ENCODE data around the gene NFATC1.

NFATC1 gene

DNA sequence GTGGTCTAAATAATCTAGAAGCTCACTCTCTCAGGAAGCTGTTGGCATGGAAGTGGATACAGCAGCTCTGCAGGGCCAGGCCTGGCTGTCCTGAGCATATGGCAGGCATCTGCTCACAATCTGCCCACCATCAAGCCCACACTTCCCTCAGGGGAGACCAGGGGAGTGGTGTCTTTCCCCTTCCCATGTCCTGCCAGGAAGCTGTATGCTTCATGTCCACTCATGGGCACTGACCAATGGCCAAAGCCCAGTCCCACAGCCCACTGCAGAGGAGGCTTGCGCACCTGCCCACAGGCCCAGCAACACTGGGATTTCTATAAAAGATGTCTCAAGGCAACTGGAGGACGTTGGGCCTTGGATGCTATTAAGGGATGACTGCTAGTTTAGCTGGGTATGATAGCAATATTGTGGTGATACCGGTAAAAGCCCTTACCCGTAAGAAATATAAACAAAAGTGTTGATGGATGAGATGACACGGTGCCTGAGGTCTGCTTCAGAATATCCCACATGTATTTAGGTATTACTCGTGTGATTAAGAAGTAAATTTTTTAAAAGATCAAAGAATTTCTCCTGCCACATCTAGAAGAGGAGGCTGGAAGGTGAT is 177.2 kb downstream of the NFATC1 start:
- no peak for DNase-seq (ENCODE audit: low spot score)

DNA sequence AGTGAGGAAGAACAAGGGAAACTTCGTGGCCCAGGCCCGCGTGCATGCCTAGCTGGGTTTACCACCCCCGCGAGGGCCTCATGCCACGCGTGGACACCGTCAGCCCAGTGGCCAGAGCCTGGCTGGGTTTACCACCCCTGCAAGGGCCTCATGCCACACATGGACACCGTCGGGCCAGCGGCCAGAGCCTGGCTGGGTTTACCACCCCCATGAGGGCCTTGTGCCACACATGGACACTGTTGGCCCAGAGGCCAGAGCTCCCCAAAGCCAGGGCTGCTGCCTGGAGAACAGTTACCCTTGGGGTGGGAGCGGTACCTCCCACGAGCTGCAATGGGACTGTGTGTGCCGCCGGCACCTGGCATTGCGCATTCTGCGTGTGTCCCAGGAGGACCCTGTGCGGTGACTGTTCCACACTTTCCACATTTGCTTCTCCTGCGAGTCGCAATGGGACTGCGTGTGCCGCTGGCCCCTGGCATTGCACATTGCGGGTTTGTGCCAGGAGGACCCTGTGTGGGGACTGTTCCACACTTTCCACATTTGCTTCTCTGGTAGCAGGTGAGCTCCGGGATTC is 178.3 kb downstream of the NFATC1 start:
- DNase-seq (ENCODE audit: low spot score): no peak

DNA sequence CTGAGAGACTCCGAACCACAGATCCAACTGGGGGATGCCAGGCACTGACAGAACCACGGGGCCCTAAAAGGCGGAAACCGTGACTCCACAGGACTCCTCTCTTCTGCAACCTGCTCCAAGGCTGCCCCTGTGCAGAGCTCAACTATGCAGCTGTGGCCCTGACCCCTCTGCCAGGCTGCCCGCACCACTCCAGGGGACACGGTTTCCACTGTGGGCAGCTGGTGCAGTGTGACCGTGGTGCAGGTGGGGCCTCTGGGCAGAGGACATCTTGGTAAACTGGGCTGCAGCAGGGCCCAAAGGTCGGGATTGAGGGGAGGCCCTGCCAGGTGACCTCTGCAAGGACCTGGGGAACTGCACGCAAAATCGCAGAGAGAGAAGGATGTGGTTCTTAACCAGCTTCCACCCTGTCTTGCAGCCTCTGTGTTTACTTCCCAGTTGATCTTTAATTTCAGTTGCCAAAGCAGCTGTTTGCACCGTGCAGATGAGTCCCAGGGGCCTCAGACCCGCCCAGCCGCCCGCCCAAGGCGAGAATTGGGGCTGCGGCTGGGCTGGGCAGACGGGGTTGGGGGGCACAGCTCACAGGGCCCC is 179.3 kb downstream of the NFATC1 start:
- DNase-seq (ENCODE audit: low spot score): no peak

DNA sequence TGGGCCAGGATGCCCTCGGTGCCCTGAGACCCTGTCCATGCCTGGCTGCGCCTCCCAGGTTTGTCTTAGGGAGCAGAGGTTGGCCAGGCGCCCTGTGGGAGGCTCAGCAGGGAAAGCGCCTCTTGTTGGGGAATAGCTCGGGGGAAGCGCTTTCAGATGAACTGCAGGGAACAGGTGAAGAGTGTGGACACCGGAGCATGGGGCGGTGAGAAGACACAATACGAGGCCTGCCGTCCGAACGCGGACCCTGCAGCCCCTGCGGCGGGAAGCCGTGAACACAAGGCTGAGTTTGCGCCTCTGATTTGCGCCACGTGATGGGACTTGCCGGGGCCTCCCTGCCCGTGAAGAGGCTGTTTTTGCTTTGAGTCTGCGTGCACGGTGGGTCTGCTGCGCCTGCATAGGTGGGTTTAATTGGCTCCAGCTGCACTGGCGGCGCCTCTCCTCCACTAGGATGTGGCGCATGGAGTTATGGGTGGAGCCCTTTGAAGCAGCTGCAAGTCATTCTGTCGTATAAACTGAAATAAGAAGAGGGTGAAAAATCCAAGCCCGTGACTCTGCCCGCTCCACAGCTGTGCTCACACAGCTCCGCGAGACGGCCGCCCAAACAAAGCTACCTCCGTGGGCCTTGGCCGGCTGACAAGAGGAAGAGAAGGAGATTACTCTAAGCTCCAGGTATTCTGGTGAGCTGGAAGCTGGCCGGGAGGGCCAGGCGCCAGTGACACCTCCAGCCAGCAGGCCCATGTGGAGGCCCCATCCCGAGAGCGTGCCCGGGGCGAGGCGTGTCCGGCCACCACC is 180.4 kb downstream of the NFATC1 start:
- no peak for DNase-seq (ENCODE audit: low spot score)

DNA sequence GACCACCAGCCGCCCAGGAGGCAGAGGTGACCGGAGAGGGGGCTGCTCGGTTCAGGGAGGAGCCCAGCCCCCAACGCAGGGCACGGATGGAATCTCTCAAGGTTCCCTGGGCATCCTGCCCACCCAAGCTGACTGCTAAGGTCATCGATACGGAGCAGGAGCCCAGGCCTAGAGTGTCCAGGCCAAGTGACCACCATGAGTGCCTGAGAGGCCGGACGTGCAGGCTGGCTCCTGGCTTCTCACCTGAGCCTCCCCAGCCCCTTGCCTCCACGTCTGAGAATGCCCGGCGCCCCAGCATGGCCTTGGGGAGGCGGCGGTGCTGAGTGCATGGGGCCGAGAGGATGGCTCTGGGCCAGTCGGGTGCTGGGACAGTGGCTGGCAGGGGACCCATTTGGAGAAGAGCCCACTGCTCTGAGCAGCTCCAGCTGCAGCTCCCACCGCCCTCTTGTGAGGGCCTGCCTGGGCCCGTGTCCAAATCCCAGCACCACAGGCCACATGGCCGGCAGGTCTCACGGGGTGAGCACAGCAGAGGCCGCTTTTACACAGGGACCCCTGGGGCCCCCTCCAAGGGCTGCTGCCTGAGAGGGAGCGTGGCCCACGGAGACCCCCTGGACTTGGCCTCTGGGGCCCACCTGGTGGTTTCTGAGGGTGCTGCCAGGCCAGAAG is 181.1 kb downstream of the NFATC1 start:
- DNase-seq (ENCODE audit: low spot score): no peak

DNA sequence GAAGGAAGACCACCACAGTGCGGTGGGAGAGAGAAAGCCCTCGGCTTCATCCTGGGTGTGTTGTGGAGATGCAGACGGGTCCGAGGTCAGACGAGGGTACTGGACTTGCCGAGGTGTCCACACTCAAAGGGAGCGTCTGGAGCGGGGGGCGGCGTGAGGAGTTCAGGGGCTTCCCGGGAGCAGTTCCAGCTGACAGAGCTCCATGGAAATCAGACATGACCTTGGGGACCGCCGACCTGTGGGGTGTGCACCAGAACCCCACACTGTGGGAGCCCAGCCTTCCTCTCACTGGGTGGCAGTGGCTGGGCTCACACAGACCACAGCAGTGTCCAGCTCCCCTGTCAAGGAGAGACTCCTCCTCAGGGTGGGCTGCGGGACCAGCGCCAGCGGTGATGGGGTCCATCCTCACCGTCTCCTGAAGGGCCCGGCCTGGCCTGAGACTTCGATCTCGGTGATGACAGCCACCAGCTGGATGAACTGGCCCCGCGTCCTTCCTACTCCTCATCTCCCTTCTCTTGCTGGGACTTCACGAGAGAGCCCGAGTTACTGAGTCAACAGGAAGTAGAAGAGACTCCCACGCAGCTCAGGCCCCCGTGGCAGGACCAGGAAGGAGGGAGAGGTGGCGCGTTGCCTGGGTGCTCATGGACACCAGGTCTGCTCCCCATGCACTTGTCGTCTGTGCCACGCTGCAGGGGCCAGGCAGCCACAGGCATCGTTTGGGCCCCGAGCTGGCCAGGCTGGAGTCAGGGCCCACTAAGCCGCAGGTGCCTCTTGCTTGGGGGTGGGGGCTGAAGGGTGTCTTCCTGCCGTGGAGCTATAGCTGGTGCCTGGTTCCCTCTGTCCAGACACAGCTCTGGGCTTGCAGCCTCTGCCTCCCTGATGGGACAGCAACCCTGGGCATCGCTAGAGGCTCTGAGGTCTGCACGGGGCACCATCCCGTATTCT is 182.0 kb downstream of the NFATC1 start:
- DNase-seq (ENCODE audit: low spot score): no peak

DNA sequence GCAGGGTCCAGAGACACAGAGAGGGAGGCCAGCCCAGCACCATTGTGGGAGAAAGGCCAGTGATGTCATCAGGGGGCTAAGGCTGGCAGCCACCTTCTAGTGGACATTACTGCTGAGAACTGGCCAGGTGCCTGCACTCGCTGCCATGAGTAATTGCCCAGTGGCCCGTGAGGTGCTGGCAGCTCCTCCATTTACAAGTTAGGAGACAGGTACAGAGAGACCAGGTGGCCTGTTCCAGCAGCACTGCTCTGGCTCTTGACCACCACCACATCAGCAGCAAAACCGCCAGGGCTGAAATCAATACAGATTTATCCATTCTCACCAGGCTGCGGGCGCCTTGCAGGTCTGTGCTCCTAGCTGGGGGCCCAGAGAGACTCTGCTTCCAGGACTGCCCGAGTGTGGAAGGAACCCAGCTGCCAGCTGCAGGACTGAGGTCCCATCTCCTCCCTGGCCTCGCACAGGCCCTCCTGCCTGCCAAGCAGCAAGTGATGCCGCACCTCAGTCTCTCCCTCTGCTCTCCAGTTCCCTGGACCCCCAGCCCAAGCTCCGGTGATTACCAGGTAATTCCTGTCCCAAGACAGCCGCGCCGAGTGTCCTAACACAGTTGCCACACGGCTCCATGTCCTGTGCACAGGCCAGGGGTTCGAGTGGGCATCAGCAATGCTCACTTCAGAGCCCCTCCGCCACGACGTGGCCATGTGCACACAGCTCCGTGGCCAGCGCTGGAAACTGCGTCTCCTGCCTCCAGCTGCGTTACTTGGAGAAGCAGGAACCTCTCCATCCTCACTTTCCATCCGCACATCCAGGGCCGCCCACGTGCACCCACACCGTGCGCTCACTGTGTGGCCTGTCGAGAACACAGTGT is 182.9 kb downstream of the NFATC1 start:
- no peak for DNase-seq (ENCODE audit: low spot score)

Data from HuH-7.5 (cell line).